Stimulated activated CD4-positive, alpha-beta T cell treated with anti-CD3 and anti-CD28 coated beads, TNF-alpha, amount 100 ng/mL, for 1 hour (primary cell): ENCODE data around the gene MORF4L1.
"Not testable (repeated sequence)": the region's sequence is repeated elsewhere in the genome, so short reads cannot be mapped to it uniquely, and the experiment has no call there.

Experiments
- DNase-seq, 3 donors: peaks; one replicate each; pipeline ENCODE4 v3.0.0-alpha.2; 2020; ENCODE audit warnings: low read depth in 3 of 3, low spot score in 1 of 3

Gene MORF4L1

DNA sequence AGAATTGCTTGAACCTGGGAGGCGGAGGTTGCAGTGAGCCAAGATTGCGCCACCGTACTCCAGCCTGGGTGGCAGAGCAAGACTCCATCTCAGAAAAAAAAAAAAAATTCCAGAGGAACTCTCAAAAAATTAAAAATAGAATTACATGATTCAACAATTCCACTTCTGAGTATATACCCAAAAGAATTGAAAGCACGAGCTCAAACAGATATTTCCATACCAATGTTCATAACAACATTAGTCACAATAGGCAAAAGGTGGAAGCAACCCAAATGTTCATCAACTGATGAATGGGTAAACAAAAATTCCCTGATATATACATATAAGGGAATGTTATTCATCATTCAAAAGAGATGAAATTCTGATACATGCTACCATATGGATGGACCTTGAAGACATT, 16.9 kb upstream of the MORF4L1 start:
- DNase-seq: no peak

DNA sequence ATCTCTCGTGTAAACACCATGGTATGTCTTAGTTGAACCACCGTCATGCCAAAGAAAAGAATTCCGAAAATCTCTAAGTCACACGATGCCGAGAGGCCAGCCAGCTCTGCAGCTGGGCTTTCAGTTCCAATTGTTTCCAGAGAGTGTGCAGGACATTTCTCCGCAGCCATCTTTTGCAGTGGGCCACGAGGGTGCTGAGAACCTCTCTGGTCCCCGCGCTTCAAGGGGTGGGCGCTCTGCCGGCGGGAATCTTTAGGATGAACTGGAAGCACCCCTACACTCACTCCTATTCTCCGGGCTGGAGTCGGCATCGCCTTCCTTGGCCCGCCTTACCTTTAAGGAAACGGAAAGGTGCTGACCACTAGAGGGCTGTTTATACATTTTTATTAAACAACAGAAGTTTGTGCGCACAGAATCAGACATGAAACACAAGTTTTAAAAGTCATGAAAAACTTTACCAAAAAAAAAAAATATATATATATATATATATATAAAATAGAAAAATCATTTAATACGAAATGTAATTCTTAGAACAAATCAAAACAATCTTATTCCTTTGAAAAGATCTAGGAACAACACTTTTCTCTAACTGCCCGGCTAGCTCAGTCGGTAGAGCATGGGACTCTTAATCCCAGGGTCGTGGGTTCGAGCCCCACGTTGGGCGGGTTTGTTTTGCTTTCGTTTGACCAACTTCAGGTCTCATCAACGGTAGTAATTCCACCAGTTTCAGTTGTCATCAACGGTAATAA, 12.5 kb upstream of the MORF4L1 start:
- peak; percentile 24 to 71 (median 35) for DNase-seq

DNA sequence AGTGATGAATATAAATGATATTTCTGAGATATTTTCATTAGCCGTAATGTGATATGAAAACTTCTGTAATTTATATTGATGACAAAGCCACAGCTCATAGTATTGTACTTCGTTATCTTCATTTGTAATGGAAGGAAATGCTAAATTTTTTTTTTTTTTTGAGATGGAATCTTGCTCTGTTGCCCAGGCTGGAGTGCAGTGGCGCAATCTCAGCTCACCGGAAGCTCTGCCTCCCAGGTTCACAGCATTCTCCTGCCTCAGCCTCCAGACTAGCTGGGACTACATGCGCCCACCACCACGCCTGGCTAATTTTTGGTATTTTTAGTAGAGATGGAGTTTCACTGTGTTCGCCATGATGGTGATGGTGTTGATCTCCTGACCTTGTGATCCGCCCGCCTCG, 7.1 kb upstream of the MORF4L1 start:
- DNase-seq: not testable (repeated sequence)

DNA sequence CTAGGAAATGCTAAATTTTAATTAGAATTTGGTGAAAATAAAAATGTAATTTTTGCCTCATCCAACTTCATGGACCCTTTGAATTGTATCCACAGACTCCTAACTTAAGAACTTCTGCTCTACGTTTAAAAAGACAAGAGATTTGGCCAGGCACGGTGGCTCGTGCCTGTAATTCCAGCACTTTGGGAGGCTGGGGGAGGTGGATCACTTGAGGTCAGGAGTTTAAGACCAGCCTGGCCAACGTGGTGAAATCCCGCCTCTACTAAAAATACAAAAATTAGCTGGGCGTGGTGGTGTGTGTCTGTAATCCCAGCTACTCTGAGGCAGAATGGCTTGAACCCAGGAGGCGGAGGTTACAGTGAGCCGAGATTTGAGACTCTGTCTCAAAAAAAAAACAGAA, 6.7 kb upstream of the MORF4L1 start:
- not testable (repeated sequence) for DNase-seq

DNA sequence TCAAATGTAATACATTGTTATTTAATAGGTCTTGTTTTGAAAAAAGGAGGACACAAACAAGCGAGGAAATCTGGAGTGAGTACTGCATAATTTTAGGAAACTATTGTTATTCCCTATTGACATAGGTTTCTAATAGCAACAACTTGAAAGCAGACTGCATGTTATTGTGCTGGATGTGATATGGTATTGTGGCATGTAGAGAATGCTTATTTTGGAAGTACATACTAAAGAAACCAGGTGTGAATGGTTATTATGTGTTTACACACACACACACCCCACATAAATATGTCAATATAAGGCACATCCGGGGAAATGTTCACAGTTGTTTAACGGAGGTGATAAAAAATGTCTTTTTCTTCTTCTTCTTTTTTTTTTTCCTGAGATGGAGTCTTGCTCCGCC, 5.9 kb upstream of the MORF4L1 start:
- DNase-seq: no peak

DNA sequence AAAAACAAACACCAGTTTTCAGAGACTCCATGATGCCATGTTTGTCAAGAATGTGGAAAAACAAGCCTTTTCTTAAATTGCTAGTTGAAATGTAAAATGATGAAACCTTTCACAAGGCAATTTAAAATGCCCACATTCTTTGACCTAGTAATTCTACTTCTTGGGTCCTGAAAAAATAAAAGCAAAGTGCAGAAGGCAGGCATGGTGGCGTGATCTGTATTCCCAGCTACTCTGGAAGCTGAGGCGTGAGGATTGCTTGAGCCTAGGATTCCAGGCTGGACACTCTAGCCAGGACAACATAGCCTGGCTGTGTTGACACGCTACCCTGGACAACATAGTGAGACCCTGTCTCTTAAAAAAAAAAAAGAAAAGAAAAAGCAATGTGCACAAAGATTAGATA, 4.3 kb upstream of the MORF4L1 start:
- no peak for DNase-seq

DNA sequence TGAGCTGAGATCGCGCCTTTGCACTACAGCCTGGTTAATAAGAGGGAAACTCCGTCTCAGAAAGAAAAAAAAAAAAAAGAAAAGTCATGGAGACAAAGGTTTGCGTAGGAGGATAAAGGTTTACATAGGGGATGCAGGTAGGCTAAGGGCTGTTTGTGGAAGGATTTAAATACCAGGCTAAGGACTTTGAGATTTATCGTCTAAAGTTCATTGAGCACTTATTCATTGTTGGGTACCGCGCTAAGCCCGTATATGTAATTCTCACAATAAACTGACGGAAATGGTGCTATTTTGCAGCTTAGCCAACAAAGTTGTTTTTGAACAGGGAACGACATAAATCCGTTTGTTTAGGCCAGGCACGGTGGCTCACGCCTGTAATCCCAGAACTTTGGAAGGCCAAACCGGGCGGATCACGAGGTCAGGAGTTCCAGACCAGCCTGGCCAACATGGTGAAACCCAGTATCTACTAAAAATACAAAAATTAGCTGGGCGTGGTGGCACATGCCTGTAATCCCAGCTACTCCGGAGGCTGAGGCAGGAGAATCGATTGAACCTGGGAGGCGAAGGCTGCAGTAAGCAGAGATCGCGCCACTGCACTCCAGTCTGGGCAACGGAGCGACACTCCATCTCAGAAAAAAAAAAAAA, 1.1 kb upstream of the MORF4L1 start:
- not testable (repeated sequence) for DNase-seq

DNA sequence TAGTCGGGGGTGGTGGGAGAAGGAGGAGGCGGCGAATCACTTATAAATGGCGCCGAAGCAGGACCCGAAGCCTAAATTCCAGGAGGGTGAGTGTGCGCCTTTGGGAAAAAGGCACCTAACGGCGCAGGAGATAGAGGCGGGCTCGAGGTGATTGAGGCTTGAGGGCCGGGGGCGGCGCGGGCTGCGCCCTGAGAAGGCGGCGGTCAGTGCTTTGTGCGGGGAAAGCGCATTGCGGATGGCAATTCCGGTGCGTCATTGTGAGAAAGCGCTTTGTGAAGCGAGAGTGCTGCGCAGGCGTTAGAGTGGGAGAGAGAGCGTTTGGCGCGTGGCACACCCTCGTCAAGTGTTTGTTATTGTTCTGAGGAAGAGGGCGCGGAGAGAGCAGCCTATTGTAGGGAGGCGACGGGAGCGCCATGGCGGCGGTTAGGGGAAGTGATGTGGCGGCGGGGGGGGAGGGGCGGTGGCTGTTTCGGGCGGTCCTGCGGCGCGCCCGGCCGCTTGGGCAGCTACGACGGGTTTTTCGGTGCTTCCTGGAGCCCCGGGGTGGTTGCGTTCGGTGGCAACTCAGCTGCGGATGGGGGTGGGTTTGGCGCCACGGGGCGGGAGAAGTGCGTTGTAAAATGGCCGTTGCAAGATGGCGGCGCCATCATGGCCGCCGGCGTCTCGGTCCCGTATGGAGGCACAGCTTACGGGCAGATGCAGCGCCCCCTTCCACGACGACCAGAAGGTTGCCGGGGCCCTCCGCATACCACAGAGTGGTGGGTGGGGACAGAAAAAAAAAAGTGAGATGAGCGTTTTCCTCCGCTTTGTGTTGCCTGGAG, 492 bp downstream of the MORF4L1 start:
- DNase-seq: peak; percentile 75 to 79 (median 76)

DNA sequence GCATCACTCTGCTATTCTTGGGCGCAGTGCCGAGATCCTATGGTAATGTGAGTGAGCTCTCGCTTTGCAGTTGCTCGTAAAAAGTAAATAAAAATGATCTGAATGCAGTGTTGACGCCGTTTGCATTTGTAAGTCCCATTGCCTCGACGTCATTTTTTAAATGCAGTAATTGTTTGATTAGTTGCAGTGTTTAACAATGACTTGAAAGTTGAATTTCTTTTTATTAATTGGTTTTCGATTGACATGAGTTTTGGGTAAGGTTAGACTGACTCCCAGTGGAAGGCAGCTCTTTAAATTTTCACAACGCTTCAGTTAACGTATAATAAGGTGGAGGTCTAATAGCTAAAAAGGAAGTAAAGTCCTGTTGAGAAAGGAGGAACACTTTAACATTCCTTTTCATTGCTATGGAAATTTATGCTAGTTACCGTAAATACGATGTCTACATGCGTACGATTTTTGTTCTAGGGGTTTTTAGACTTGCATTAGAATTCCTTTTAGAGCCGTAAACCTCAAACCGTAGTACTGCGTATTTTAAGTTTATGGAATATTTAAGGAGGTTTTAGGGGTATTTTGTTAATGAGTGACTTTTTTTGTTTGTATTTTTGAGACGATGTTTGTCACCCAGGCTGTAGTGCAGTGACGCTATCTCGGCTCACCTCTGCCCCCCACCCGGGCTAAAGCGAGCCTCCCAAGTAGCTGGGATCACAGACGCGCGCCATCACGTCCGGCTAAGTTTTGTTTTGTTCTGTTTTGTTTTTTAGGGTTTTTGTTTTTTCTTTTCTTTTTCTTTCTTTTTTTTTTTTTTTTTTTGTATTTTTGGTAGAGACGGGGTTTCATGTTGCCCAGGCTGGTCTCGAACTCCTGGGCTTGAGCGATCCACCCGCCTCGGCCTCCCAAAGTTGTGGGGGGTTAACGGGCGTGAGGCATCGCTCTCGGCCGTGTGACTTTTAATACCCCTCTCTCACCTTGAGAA, 1.4 kb downstream of the MORF4L1 start:
- DNase-seq: no peak

DNA sequence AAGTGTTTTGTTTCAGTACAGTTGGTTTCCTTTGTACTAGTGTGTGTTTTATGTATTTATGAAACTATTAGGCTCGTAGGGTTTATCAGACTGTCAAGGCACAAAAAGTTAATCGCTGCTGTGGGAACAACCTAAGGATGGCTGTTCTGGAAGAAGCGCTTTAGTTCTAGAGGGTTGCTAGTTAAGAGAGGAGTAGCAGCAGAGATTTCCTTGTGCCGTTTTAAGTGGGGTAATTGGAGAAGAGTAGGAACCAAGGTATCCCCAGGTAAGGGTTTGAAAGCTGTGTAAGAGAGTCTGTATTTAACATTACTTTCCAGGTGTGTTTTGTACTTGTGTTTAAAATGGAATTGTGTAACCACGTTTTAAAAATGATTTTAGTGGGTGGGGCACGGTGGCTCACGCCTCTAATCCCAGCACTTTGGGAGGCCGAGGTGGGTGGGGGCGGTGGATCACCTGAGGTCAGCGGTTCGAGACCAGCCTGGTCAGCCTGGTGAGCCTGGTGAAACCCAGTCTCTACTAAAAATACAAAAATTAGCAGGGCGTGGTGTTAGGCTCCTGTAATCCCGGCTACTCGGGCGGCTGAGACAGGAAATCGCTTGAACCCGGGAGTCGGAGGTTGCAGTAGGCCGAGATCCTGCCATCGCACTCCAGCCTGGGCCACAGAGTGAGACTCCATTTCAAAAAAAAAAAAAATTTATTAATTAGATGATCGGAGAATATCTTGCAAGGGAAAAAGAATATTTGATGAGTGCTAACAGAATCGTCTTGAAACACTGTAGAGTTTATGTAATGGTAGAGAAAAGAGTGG, 2.6 kb downstream of the MORF4L1 start:
- no peak for DNase-seq

DNA sequence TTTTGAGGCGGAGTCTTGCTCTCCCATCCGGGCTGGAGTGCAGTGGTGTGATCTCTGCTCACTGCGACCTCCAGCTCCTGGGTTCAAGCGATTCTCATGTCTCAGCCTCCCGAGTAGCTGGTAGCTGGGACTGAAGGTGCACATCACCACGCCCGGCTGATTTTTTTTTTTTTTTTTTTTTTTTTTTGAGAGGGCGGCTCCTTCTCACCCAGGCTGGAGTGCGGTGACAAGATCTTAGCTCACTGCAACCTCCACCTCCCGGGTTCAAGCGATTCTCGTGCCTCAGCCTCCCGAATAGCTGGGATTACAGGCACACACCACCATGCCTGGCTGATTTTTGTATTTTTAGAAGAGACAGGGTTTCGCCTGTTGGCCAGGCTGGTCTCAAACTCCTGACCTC, 4.3 kb downstream of the MORF4L1 start:
- not testable (repeated sequence) for DNase-seq

DNA sequence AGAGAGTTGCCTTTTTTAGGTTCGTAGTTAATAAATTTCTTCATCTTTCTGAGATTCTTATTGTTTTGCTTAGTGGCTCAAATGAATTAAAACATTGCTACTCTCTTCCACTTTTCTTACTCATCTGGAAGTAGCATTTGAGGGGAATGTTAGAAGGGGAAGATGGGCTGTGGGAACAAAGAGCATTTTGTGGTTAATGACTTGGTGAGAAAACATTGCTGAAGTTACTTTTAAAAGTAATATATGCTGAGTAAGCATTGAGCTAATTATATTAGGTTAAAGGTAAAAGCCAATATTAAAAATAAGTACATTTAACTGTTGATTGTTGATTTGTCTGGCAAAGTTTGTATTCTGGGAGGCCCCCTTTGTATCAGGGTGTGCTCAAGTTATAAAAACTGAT, 5.7 kb downstream of the MORF4L1 start:
- DNase-seq: no peak

DNA sequence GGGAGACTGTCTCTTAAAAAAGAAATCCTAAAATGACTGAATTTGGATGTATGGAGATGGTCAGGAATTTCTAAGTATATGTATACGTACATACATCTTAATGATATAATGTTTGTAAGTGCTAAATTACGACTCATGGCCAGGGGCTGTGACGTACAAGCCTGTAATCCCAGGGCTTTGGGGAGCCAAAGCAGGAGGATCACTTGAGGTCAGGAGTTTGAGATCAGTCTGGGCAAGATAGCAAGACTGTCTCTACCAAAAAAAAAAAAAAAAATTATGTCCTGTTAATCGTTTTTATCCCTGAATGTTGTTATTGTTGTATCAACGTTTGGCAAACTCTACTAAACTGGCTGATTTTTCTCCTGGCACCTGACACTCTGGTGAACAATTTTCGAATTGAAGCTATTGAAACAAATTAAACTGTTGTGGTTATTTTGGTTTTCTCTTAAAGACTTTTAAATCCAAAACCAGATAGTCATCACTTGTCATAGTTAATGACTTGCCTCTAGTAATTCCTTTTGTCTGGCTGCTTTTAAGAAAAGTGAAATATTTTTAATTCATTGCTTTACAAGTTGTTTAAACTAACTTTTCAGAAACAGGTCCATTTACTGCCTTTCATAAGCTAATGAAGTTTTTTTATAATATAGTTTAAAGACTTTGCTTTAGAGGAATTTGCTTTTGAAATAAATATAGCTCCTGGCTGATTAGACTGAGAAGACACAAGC, 7.0 kb downstream of the MORF4L1 start:
- no peak for DNase-seq

DNA sequence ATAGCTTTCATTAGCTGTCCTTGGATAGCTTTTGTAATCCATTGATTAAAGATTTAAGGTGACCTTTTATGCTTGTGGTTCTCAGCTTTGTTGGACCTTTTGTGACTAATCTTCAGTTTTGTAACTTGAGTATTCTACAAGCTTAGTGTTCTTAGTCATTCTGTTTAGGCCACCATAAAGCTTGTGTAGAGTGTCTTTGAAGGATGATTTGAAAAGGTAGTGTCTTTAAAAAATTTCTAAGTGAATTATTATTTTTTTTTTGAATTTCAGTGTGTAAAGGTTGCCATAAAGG, 7.5 kb downstream of the MORF4L1 start:
- no peak for DNase-seq

DNA sequence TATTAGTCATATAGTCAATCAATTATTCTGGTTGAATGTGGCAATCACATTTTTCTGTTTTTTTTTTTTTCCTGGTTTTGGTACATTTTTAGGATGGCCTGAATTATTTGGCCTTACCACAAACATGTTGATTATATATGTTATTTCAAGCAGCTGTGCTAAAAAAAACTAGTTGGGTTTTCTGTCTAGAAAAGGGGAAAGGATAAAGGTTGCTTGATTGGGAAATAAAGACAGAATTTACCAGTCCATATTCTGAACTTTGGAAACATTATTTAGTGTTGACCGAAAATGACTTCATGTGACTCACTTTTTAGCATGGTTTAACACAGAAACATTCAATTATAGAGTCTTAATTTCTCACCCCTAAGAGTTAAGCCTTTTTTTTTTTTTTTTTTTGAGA, 8.1 kb downstream of the MORF4L1 start:
- DNase-seq: no peak

DNA sequence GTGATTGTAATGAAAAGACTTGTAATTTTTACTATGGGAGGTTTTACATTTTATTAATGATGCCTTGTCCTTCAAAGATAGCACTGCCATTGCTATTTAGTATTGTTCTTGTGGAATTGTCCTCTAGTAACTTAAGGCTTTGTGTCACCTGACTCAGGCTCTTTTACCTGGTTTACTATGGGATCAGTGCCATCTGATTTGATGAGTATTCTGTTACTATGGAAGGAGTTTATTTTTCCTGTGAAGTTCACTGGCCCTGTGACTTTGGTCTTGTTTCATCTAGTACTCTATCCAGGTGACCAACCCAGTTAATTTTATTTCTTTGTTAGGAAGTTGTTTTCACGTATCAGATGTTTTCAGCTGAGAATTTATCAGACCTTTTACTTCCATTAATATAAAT, 9.0 kb downstream of the MORF4L1 start:
- DNase-seq: no peak

DNA sequence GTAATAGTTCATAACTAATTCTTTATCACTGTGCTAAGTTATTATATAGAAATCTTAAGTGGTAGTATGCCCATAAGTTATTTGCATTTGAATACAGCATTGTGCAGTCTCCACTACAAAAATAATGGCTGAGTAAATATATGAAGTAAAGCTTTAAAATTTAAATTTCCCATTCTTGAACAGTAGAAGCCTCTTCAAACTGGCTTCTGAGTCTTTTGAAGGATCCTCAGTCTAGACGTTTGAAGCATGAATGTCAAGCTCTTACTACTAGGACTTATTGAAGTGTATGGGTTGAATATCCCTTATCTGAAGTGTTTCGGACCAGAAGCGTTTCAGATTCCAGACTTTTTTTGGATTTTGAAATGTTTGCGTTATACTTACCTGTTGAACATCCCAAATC, 16.3 kb downstream of the MORF4L1 start:
- DNase-seq: no peak

DNA sequence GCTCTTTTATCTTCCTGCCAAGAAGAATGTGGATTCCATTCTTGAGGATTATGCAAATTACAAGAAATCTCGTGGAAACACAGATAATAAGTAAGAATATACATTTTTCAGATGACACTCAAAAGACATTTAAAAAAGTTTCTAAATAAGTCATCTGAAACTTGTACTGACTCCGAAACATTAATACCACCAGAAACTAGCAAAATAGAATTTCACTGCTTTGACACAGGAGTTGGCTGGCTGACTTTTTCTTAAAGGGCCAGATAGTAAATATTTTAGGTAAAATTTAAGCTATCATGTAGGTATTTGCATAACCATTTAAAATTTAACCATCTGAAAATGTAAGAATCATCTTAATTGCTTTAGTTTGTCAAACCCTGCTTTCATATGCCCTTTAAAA, 20.8 kb downstream of the MORF4L1 start:
- no peak for DNase-seq

DNA sequence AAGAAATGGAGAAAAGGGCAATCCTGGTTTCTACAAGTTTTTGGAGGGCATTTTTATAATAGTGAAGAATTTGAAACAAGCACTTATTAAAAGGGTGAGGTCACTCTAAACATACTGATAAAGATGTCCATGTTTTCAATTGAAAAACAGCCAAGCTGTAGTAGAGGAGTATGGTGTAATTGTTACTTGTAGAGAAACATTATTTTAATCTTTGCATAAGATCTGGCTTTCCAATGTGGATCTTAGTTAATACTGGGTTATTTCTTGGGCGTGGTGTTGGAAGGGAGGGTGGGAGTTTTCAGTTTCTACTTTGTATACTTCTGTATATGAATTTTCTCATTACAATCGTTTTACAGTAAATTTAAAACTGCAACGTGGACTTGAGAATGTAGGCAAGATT, 22.8 kb downstream of the MORF4L1 start:
- DNase-seq: no peak

DNA sequence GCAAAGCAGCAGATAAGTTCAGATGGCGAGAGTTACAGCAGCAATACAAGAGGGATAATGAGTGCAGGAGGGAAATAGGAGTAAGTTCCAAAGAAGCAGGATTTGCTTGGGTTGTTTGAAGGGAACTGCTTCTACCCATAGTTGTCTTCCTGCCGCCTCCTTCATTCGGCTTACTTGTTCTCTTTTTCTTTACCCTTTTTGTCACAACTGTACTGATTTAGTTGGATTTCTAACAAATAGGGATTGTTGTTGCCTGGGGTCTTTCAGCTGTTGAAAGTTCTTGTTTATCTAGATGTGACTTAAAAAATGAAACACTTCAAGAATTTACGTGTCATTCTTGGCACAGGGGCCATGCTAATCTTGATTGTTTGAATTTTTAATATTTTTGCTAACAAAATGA, 25.9 kb downstream of the MORF4L1 start:
- no peak for DNase-seq
